HCEC 1CT (cell line): Measurements from ENCODE around the gene TBX22.
"Not testable (repeated sequence)": the region's sequence is repeated elsewhere in the genome, so short reads cannot be mapped to it uniquely, and the experiment has no call there.

Experiments
- DNase-seq: peaks from one replicate; pipeline ENCODE4 v3.0.0-alpha.2; 2017

TBX22 gene, protein sequence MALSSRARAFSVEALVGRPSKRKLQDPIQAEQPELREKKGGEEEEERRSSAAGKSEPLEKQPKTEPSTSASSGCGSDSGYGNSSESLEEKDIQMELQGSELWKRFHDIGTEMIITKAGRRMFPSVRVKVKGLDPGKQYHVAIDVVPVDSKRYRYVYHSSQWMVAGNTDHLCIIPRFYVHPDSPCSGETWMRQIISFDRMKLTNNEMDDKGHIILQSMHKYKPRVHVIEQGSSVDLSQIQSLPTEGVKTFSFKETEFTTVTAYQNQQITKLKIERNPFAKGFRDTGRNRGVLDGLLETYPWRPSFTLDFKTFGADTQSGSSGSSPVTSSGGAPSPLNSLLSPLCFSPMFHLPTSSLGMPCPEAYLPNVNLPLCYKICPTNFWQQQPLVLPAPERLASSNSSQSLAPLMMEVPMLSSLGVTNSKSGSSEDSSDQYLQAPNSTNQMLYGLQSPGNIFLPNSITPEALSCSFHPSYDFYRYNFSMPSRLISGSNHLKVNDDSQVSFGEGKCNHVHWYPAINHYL

GRCh38 chrX:80014141-80014940 is at the start of gene TBX22:
Gene TBX22 (plus strand): TSS chrX:80014753. CDS start chrX:80022270, 7,517 bp downstream.
- DNase-seq, result no peak

- DNase-seq, result no peak
Observed at GRCh38 chrX:79975605-79976004, 38.9 kb upstream of the TBX22 start.

- no peak for DNase-seq
Observed at GRCh38 chrX:80004458-80004857, 10.1 kb upstream of the TBX22 start.

GRCh38 chrX:80011522-80011921 is 3.0 kb upstream of the TBX22 start:
- no peak for DNase-seq

GRCh38 chrX:80016182-80016581 is 1.6 kb downstream of the TBX22 start:
- no peak for DNase-seq

GRCh38 chrX:80021621-80022020 is 7.1 kb downstream of the TBX22 start:
- DNase-seq, result no peak

DNA sequence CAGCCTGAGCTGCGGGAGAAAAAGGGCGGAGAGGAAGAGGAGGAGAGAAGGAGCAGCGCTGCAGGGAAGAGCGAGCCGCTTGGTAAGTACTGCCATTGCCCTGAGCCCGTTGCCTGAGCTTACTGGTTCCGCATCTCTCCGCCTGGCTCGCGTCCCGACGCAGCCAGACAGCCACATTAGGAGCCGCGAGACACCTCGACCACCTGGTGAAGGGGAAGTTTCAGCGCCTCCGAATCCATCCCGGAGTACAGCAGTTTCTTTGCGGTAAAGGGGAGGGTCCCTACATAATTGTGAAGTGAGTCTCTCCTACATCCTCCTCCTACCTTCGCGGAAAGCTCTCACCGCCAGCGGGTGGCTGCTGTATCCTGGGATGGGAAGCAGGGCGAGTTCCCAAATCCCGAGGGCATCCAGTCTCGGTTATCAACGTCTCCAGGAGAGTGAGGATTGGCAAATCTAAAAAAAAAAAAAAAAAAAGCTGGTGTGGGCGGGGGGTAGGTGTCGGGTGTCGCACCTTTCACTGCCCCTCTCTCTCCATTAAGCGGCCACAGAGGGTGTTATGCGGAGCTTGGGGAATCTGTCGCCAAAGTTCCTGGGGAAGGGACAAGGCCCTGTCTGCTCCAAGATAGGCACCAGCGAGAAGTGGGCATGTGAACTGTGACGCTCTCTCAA is 7.9 kb downstream of the TBX22 start:
- DNase-seq, result no peak

DNA sequence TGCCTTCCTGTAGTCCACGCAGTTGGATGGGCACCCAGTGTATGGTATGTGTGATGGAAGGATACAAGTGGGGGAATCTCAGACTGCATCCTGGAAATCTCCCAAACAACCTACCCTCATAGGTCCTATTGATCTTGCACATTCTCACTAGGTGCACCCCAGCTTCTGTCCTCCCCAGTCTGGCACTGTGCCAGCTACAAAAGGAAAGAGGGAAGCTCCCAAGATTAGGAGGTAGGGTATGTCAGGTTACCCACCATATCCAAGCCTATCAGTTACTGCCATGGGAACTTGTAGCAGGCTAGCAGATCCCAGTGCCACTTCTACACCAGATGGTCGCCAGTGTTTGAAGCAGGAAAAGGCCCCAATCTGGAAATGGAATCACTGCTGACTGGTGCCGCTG is 11.6 kb downstream of the TBX22 start:
- no peak for DNase-seq

- not testable (repeated sequence) for DNase-seq
Observed at GRCh38 chrX:80066156-80066555, 51.6 kb downstream of the TBX22 start.

- DNase-seq, result not testable (repeated sequence)
Observed at GRCh38 chrX:80075625-80076024, 61.1 kb downstream of the TBX22 start.
